ENCODE results near the gene RBM17.

Gene RBM17

DNA sequence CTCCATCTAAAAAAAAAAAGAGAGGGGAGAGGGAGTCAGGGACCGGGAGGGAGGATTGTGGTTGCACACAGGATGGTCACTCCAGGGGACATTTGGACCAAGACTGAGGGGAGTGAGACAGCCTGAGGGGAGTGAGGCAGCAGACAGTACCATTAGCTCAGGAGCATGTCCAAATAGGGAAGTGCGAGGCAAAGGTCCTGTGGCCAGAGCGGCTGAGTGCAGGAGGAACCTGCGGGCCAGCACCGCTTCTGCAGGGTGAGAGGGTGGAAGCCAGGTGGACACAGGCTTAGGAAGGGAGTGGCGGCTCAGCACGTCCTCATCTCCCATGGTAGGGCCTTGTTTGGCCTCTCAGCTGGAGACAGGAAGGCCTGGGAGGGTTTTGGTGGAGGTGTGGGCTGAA, 65.0 kb downstream of the RBM17 start:
- Histone ChIP-seq H3K79me2 (peaks cover 28% of the 10 kb centered on the region), H3K4me1 (no peaks in the 10 kb centered on the region), H2AFZ (no peak overlapping the region), H3K27me3 (ENCODE audit: control insufficient read depth, insufficient read depth, low read length) (no peaks in the 10 kb centered on the region), H3K4me2 (ENCODE audit: low read length) (no peak overlapping the region), H3K9ac (no peak overlapping the region), H3K4me3 (ENCODE audit: low read depth, low read length) (no peak overlapping the region), H3K27ac (no peak overlapping the region), H3K36me3 (ENCODE audit: control insufficient read depth, insufficient read depth, low read length) (no peaks in the 10 kb centered on the region), H3K9me3 (ENCODE audit: control insufficient read depth, low read length) (no peaks in the 10 kb centered on the region)
- TF ChIP-seq, protein P1, sequence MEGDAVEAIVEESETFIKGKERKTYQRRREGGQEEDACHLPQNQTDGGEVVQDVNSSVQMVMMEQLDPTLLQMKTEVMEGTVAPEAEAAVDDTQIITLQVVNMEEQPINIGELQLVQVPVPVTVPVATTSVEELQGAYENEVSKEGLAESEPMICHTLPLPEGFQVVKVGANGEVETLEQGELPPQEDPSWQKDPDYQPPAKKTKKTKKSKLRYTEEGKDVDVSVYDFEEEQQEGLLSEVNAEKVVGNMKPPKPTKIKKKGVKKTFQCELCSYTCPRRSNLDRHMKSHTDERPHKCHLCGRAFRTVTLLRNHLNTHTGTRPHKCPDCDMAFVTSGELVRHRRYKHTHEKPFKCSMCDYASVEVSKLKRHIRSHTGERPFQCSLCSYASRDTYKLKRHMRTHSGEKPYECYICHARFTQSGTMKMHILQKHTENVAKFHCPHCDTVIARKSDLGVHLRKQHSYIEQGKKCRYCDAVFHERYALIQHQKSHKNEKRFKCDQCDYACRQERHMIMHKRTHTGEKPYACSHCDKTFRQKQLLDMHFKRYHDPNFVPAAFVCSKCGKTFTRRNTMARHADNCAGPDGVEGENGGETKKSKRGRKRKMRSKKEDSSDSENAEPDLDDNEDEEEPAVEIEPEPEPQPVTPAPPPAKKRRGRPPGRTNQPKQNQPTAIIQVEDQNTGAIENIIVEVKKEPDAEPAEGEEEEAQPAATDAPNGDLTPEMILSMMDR (IDR thresholded peaks at IDR 0.05), result no peak

DNA sequence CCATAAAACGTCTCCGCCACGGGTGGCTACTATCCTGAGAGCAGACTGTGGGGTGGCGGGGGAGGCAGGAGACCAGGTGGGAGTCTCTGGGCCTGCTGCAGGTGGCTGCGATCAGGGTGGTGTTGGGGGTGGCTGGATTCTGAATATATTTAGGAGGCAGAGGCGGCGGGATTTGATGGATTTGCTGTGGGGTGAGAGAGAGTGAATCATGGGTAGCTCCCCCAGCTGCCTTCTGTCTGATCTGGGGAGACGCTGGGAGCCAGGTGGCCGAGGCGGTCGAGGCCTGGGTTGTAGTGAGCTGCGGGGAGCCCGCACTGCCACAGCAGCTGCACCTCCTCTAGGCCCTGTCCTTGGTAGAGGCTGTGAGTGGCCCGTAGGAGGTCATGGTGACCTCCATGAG, 65.7 kb downstream of the RBM17 start:
- Histone ChIP-seq H3K36me3 (ENCODE audit: control insufficient read depth, insufficient read depth, low read length) (no peaks in the 10 kb centered on the region), H3K9ac (no peak overlapping the region), H3K4me1 (no peaks in the 10 kb centered on the region), H3K4me2 (ENCODE audit: low read length) (no peak overlapping the region), H3K27ac (no peak overlapping the region), H2AFZ (no peak overlapping the region), H3K79me2 (peaks cover 26% of the 10 kb centered on the region), H3K27me3 (ENCODE audit: control insufficient read depth, insufficient read depth, low read length) (no peaks in the 10 kb centered on the region), H3K9me3 (ENCODE audit: control insufficient read depth, low read length) (no peaks in the 10 kb centered on the region), H3K4me3 (ENCODE audit: low read depth, low read length) (no peak overlapping the region)
- TF ChIP-seq, protein P1 (IDR thresholded peaks at IDR 0.05), result no peak

DNA sequence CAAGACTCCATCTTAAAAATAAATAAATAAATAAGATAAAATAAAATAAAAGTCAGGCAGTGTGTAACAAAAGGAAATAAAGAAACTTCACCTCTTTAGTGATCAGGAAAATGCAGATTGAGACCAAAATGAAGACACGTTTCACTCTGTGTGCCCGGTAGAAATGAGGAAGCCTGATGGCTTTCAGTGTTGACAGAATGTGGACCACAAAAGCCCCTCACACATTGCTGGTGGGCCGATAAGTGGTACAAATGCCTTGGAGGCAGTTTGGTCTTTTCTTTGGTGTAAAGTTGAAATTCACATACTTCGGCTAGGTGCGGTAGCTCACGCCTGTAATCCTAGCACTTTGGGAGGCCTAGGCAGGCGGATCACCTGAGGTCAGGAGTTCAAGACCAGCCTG, 69.4 kb downstream of the RBM17 start:
- Histone ChIP-seq H3K4me2 (ENCODE audit: low read length) (no peak overlapping the region), H3K4me1 (no peaks in the 10 kb centered on the region), H3K9ac (no peak overlapping the region), H3K4me3 (ENCODE audit: low read depth, low read length) (no peak overlapping the region), H3K27ac (no peak overlapping the region), H3K79me2 (peaks cover 3% of the 10 kb centered on the region), H3K36me3 (ENCODE audit: control insufficient read depth, insufficient read depth, low read length) (no peaks in the 10 kb centered on the region), H2AFZ (no peak overlapping the region), H3K9me3 (ENCODE audit: control insufficient read depth, low read length) (no peaks in the 10 kb centered on the region), H3K27me3 (ENCODE audit: control insufficient read depth, insufficient read depth, low read length) (no peaks in the 10 kb centered on the region)
- TF ChIP-seq, protein P1 (IDR thresholded peaks at IDR 0.05), result no peak

DNA sequence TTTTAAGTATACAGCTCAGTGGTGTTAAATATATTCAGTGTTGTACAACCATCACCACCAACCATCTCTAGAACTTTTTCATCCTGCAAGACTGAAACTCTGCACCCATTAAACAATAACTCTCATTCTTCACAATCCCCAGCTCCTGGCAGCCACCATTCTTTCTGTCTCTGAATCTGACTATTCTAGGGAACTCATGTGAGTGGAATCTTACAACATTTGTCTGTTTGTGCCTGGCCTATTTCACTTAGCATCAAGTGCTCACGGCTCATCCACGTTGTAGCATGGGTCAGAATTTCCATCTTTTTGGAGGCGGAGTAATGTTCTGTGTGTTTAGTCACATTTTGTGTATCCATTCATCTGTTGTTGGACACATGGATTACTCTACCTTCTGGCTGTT, 73.1 kb downstream of the RBM17 start:
- Histone ChIP-seq H3K4me3 (ENCODE audit: low read depth, low read length) (no peak overlapping the region), H3K9ac (no peak overlapping the region), H3K27ac (no peak overlapping the region), H3K4me2 (ENCODE audit: low read length) (no peak overlapping the region), H3K79me2 (no peaks in the 10 kb centered on the region), H3K9me3 (ENCODE audit: control insufficient read depth, low read length) (no peaks in the 10 kb centered on the region), H3K27me3 (ENCODE audit: control insufficient read depth, insufficient read depth, low read length) (no peaks in the 10 kb centered on the region), H3K36me3 (ENCODE audit: control insufficient read depth, insufficient read depth, low read length) (no peaks in the 10 kb centered on the region), H2AFZ (no peak overlapping the region), H3K4me1 (peaks cover 5% of the 10 kb centered on the region)
- TF ChIP-seq, protein P1 (IDR thresholded peaks at IDR 0.05), result no peak

DNA sequence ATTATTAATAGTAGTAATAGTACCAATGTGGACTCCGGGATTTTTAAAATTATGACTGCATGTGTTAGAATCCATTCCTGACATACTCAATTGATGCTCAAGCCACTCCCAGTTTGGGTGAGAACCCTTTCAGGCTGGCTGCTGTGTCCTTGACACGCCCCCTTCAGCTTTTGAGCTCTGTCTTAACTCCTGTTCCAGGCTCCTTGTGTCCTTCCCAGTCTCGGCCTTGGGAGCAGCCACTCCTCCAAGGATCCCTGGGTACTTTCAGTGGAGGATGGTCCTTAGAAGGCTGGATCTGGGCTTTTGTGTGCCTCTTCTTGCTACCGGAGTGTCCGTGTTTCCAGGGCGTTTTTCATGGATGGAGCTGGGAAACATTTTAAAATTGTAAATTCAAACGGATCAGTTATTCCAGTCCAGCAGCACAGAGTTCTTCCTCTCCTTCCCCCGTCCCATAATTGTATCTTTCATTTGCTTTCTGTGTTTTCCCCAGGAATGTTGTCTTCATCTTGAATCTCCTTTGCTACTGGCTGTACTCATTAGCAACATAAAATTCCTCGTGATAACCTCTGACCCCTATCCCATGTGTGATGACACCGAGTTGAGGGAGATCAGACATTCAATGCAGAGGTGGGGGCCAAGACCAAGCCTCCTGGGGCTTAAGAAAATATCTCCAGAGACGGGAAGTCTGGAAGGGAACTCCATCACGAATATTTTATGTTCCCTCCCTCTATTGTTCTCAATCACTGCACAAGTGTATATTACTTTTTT, 73.9 kb downstream of the RBM17 start:
- Histone ChIP-seq H3K9ac (no peak overlapping the region), H3K9me3 (ENCODE audit: control insufficient read depth, low read length) (no peaks in the 10 kb centered on the region), H3K79me2 (no peaks in the 10 kb centered on the region), H2AFZ (peak overlapping the region; percentile 76), H3K4me1 (peaks cover 5% of the 10 kb centered on the region), H3K4me3 (ENCODE audit: low read depth, low read length) (peak overlapping the region; percentile 43), H3K27ac (peak overlapping the region; percentile 17), H3K4me2 (ENCODE audit: low read length) (peak overlapping the region; percentile 66), H3K36me3 (ENCODE audit: control insufficient read depth, insufficient read depth, low read length) (no peaks in the 10 kb centered on the region), H3K27me3 (ENCODE audit: control insufficient read depth, insufficient read depth, low read length) (no peaks in the 10 kb centered on the region)
- TF ChIP-seq, protein P1 (IDR thresholded peaks at IDR 0.05), result no peak

Measured in parathyroid adenoma (tissue), 2 donors.